Body of pancreas (tissue), 4 donors: ENCODE results near the gene PCGF5. TPM values are rescaled to one million over a fixed set of nuclear protein-coding genes. Genes with fewer than 3 reads are reported as not detected.

Experiments
- ATAC-seq: fragments of 150-250 bp; one replicate; pipeline ENCODE4 v1.9.1; 2016
- DNase-seq, 4 donors: peaks; one replicate each; pipeline ENCODE4 v3.0.0-alpha.2; 2019
- H3K27ac ChIP-seq, 4 donors: fragments of 200-600 bp; sonication (generic); 1 replicate in 3 of 4; 2 replicates in 1 of 4; pipeline versions ENCODE4 v1.5.1 to v1.6.1; 2016 to 2019; ENCODE audit warnings: mild to moderate bottlenecking in 1 of 4, mixed read lengths in 1 of 4, moderate library complexity in 1 of 4
- H3K27me3 ChIP-seq, 2 donors: fragments of 200-600 bp; sonication (generic); one replicate each; pipeline ENCODE4 v1.6.0; 2016; ENCODE audit warnings: mild to moderate bottlenecking in 1 of 2
- H3K36me3 ChIP-seq, 2 donors: fragments of 200-600 bp; sonication (generic); replicated peaks in 1 of 2; 2 replicates each; pipeline ENCODE4 v1.5.1; 2016; ENCODE audit warnings: low read depth in 2 of 2; ENCODE audit not compliant: insufficient read depth in 1 of 2
- H3K4me1 ChIP-seq: fragments of 200-600 bp; sonication (generic); one replicate; pipeline ENCODE4 v1.6.0; 2016
- H3K4me3 ChIP-seq, 2 donors: fragments of 200-600 bp; sonication (generic); 1 replicate in 1 of 2; 2 replicates in 1 of 2; pipeline ENCODE4 v1.5.1; 2016 to 2019
- H3K9me3 ChIP-seq, 3 donors: fragments of 200-600 bp; sonication (generic); 1 replicate in 2 of 3; 2 replicates in 1 of 3; pipeline ENCODE4 v1.5.1; 2016
- POLR2A ChIP-seq, 3 donors: fragments of 450-650 bp; IDR thresholded peaks; one replicate each; pipeline ENCODE4 v1.6.1; 2016; ENCODE audit warnings: antibody characterized with exemption in 3 of 3, mild to moderate bottlenecking in 2 of 3
- WGBS, 2 donors: methylation state at CpG; one replicate each; pipeline ENCODE4 v1.1.5; 2017; 5-methylcytosine and 5-hydroxymethylcytosine counted together
- intact Hi-C: fragments of 100-400 bp; cut with DNase I; formaldehyde crosslinking; loops from one replicate; pipeline ENCODE4 v1.15.1; 2023
- total RNA-seq, 2 donors: library from RNA; depleted of rRNA; stranded (reverse); fragments of >200 nt; gene quantifications; one replicate each; pipeline ENCODE4 v1.1.0, GENCODE V29; 2016
- TF ChIP-seq, protein P1 (sequence below), 7 experiments: fragments of 450-650 bp in 4 of 7; fragments of 200-600 bp in 3 of 7; sonication (generic) in 3 of 7; IDR thresholded peaks; one replicate each; pipeline ENCODE4 v1.5.1; 2016 to 2019; ENCODE audit warnings: antibody characterized with exemption in 7 of 7

Gene PCGF5
- total RNA-seq, 2 donors from 2014 or later = 25.7 to 33.3 TPM

DNA sequence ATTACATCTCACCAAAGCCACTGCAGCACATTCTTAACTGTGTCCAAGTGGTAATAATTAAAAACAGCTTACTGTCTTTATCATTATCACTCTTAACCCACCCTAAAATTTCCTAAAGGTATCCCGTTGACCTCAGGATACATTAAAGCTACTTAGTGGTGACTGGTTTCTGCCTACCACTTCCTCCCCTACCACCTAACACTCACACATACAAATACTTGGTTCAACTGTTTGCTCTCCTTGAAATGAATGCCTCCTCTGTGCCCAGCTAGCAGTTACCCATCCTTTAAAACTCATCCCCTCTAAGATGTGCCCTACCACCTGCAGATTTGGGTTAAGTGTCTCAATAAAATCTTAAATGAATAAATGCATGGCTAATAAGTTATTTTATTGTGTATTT is 7.1 kb downstream of the PCGF5 start:
- Histone ChIP-seq H3K27me3 (no peaks in the 10 kb centered on the region), H3K36me3 (peaks cover 0 to 2% of the 10 kb centered on the region in 2 donors), H3K27ac (no peak overlapping the region), H3K4me3 (no peak overlapping the region), H3K4me1 (peaks cover 12% of the 10 kb centered on the region), H3K9me3 (no peaks in the 10 kb centered on the region)
- ATAC-seq = no peak
- no peak for DNase-seq
- WGBS, 2 donors = 78 to 81% methylated on average over 1 of the region's 1 CpG
- no peak for TF ChIP-seq POLR2A (IDR thresholded peaks at IDR 0.05)
- TF ChIP-seq, protein P1, sequence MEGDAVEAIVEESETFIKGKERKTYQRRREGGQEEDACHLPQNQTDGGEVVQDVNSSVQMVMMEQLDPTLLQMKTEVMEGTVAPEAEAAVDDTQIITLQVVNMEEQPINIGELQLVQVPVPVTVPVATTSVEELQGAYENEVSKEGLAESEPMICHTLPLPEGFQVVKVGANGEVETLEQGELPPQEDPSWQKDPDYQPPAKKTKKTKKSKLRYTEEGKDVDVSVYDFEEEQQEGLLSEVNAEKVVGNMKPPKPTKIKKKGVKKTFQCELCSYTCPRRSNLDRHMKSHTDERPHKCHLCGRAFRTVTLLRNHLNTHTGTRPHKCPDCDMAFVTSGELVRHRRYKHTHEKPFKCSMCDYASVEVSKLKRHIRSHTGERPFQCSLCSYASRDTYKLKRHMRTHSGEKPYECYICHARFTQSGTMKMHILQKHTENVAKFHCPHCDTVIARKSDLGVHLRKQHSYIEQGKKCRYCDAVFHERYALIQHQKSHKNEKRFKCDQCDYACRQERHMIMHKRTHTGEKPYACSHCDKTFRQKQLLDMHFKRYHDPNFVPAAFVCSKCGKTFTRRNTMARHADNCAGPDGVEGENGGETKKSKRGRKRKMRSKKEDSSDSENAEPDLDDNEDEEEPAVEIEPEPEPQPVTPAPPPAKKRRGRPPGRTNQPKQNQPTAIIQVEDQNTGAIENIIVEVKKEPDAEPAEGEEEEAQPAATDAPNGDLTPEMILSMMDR (IDR thresholded peaks at IDR 0.05) = no peak
- intact Hi-C loops = no loop called here

DNA sequence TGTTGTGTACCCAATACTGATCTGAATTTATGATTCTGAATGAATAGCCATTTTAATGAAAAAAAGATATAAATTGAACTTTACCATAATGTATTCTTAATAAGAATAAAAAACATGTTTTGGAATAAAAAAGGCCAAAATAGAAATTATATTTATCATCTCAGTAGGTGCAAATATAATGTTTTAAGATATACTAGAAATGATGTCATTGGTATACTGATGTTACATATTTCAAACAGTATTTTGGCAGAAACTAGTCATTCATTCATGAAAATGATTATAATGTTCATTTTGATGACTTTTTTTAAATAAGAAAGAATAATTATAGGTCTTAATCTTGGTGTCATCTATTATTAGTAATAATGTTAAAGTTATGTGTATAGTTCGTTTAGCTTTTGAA is 9.2 kb downstream of the PCGF5 start:
- TF ChIP-seq, protein P1 (IDR thresholded peaks at IDR 0.05) = no peak
- no peak for TF ChIP-seq POLR2A (IDR thresholded peaks at IDR 0.05)
- Histone ChIP-seq H3K4me1 (no peaks in the 10 kb centered on the region), H3K4me3 (no peak overlapping the region), H3K9me3 (no peaks in the 10 kb centered on the region), H3K27ac (no peak overlapping the region), H3K36me3 (peaks cover 0 to 2% of the 10 kb centered on the region in 2 donors), H3K27me3 (no peaks in the 10 kb centered on the region)
- no peak for DNase-seq
- intact Hi-C loops = no loop called here
- 0 to 29% methylated on average over 1 of the region's 1 CpG for WGBS, 2 donors
- no peak for ATAC-seq

DNA sequence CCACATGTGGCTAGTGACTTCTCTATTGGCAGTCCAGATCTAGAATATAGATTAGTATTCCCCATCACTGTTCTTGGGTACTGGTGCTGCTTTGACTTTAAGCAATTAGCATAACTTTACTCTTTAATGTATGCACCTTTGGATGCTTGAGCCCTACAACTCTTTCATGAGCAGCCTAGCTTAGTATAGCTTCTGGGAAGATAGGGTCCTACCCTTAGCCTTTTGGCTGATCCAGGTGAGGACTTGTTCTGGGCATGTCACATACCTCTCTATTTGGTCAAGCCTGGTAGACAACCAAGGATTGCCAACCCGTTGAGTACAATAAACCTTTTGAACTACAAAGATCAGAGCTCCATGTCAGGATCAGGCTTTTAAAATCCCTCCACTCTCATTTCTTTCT is 17.7 kb downstream of the PCGF5 start:
- Histone ChIP-seq H3K4me1 (no peaks in the 10 kb centered on the region), H3K9me3 (no peaks in the 10 kb centered on the region), H3K36me3 (no peaks in the 10 kb centered on the region), H3K27me3 (no peaks in the 10 kb centered on the region), H3K27ac (no peak overlapping the region), H3K4me3 (no peak overlapping the region)
- ATAC-seq = no peak
- intact Hi-C loops = no loop called here
- DNase-seq = no peak
- TF ChIP-seq POLR2A (IDR thresholded peaks at IDR 0.05) = no peak
- TF ChIP-seq, protein P1 (IDR thresholded peaks at IDR 0.05) = no peak
- 83 to 100% methylated on average over 1 of the region's 1 CpG for WGBS, 2 donors

DNA sequence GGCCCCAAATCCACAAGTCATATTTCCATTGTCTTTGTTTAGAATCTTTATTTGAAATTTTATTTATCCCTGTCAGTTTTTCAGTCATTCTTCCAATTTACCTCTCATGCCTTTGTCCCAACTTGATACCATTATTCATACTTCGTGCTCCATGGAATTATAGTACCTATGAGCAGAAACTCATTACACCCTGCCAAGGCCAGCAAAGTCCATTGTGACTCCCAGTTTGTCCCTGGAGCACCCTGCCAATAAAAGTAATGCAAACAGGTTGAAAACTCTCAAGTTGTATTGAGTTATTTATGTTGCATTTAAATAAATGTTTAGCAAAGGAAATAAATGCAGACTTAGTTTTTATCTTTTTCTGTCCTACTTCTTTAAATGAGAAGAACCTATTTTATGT is 19.3 kb downstream of the PCGF5 start:
- no peaks in the 10 kb centered on the region for H3K36me3 ChIP-seq
- WGBS, 2 donors = 77 to 84% methylated on average over 1 of the region's 1 CpG
- no peaks in the 10 kb centered on the region for H3K27me3 ChIP-seq
- ATAC-seq = no peak
- no peak overlapping the region for H3K27ac ChIP-seq
- TF ChIP-seq POLR2A (IDR thresholded peaks at IDR 0.05) = no peak
- TF ChIP-seq, protein P1 (IDR thresholded peaks at IDR 0.05) = no peak
- DNase-seq = no peak
- intact Hi-C loops = loop anchor here (10.0 kb wide), 2 partner anchors 235 to 325 kb away; no protein-coding TSS in a partner anchor
- no peaks in the 10 kb centered on the region for H3K4me1 ChIP-seq
- H3K9me3 ChIP-seq = no peaks in the 10 kb centered on the region
- no peak overlapping the region for H3K4me3 ChIP-seq

DNA sequence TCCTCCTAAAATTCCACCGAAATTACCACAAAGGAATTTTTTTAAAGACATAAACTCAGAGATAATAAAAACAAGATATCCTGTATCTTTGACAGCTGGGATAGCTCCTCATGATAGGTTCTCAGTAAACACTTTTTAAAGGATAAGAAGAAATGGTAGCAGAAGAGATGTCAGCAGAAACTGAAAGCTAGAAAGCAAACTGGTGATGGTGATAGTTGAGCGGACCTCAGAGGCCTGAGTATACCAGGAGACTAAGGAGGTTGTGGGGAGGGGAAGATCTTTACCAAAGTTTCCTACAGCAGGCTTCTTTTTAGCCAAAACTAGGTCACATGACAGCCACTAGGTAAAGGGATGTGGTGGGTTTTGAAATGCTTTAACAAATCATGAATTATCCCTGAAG is 22.5 kb downstream of the PCGF5 start:
- no peaks in the 10 kb centered on the region for H3K9me3 ChIP-seq
- H3K27ac ChIP-seq = no peak overlapping the region
- H3K27me3 ChIP-seq = no peaks in the 10 kb centered on the region
- no peak for ATAC-seq
- intact Hi-C loops = loop anchor here (10.0 kb wide), 2 partner anchors 238 to 328 kb away; no protein-coding TSS in a partner anchor
- WGBS, 2 donors = 84 to 88% methylated on average over 2 of the region's 2 CpGs
- no peak overlapping the region for H3K4me3 ChIP-seq
- no peak for DNase-seq
- no peaks in the 10 kb centered on the region for H3K36me3 ChIP-seq
- TF ChIP-seq POLR2A (IDR thresholded peaks at IDR 0.05) = no peak
- TF ChIP-seq, protein P1 (IDR thresholded peaks at IDR 0.05) = no peak
- no peaks in the 10 kb centered on the region for H3K4me1 ChIP-seq
